Epithelial cell of esophagus (primary cell): ENCODE measurements around the gene ANTXRL.
"Not testable (repeated sequence)": the region's sequence is repeated elsewhere in the genome, so short reads cannot be mapped to it uniquely, and the experiment has no call there.

Experiments used
- DNase-seq: peaks from one replicate; pipeline ENCODE4 v3.0.0; 2010; ENCODE audit warnings: low read depth
- H3K4me3 ChIP-seq: 2 replicates; pipeline ENCODE4 v1.5.1; 2011; ENCODE audit warnings: mild to moderate bottlenecking, low read length, control low read depth
- CTCF ChIP-seq: IDR thresholded peaks from 2 replicates; pipeline ENCODE4 v1.5.1; 2011; ENCODE audit warnings: low read depth, mild to moderate bottlenecking, low read length, control low read depth, inconsistent platforms; ENCODE audit not compliant: insufficient read depth; ENCODE audit errors: missing control alignments

The ANTXRL gene

GRCh38 chr10:46328853-46329689, 42.3 kb downstream of the ANTXRL start:
- no peak for TF ChIP-seq CTCF
- no peak for DNase-seq
- no peak overlapping the region for H3K4me3 ChIP-seq

- no peak for DNase-seq
- no peak overlapping the region for H3K4me3 ChIP-seq
- no peak for TF ChIP-seq CTCF
Observed at GRCh38 chr10:46329690-46330016, 42.9 kb downstream of the ANTXRL start.

GRCh38 chr10:46330894-46331293, 44.1 kb downstream of the ANTXRL start:
- DNase-seq, result no peak

GRCh38 chr10:46365484-46365883, 78.7 kb downstream of the ANTXRL start:
- H3K4me3 ChIP-seq, DNase-seq: not testable (repeated sequence)

More at GRCh38 chr10:46330894-46331293, 44.1 kb downstream of the ANTXRL start:
- TF ChIP-seq CTCF, result no peak
- no peak overlapping the region for H3K4me3 ChIP-seq

- not testable (repeated sequence) for H3K4me3 ChIP-seq, DNase-seq
Observed at GRCh38 chr10:46367209-46367608, 80.4 kb downstream of the ANTXRL start.

- not testable (repeated sequence) for DNase-seq, H3K4me3 ChIP-seq
Observed at GRCh38 chr10:46367666-46368240, 81.0 kb downstream of the ANTXRL start.

GRCh38 chr10:46368956-46369355, 82.2 kb downstream of the ANTXRL start:
- not testable (repeated sequence) for DNase-seq

GRCh38 chr10:46374410-46374809, 87.6 kb downstream of the ANTXRL start:
- not testable (repeated sequence) for DNase-seq, H3K4me3 ChIP-seq

More at GRCh38 chr10:46368956-46369355, 82.2 kb downstream of the ANTXRL start:
- H3K4me3 ChIP-seq, result not testable (repeated sequence)

- DNase-seq, result not testable (repeated sequence)
- peak within 1 kb of the TSS; percentile 43 for H3K4me3 ChIP-seq
Observed at GRCh38 chr10:46375406-46375805, 88.6 kb downstream of the ANTXRL start, which contains the start of gene ANXA8L1. TSS of gene ANXA8L1 (plus strand) at chr10:46375776. CDS start at chr10:46375852, 76 bp downstream.

- DNase-seq, result not testable (repeated sequence)
- H3K4me3 ChIP-seq, result peak overlapping the region; percentile 43
Observed at GRCh38 chr10:46377022-46377421, 90.2 kb downstream of the ANTXRL start.

GRCh38 chr10:46377651-46378050, 90.9 kb downstream of the ANTXRL start:
- H3K4me3 ChIP-seq, result peak overlapping the region; percentile 24
- not testable (repeated sequence) for DNase-seq

- not testable (repeated sequence) for H3K4me3 ChIP-seq, DNase-seq
Observed at GRCh38 chr10:46378108-46378507, 91.3 kb downstream of the ANTXRL start.

GRCh38 chr10:46379233-46379848, 92.5 kb downstream of the ANTXRL start:
- H3K4me3 ChIP-seq, DNase-seq: not testable (repeated sequence)
